ENCODE data around the gene RNF113B. TPM values are rescaled to one million over a fixed set of nuclear protein-coding genes. Genes with fewer than 3 reads are reported as not detected.

The RNF113B gene
- total RNA-seq, 4 donors from 2014 or later, result not detected

GRCh38 chr13:98143601-98144026 is 33.5 kb downstream of the RNF113B start:
- TF ChIP-seq CTCF (IDR thresholded peaks at IDR 0.05), result no peak
- no peak for TF ChIP-seq POLR2A (IDR thresholded peaks at IDR 0.05)
- TF ChIP-seq EP300 (IDR thresholded peaks at IDR 0.05), result no peak
- no peak for TF ChIP-seq POLR2AphosphoS5 (IDR thresholded peaks at IDR 0.05)
- 2% methylated on average over 18 of the region's 60 CpGs for WGBS
- peaks cover 27% of the 10 kb centered on the region for H3K4me1 ChIP-seq
- H3K4me3 ChIP-seq, result peak overlapping the region; percentile 95
- no peak for DNase-seq (ENCODE audit: low spot score in 2 of 2)
- H3K27me3 ChIP-seq, result no peaks in the 10 kb centered on the region
- peak overlapping the region; percentile 86 for H3K27ac ChIP-seq
- no peaks in the 10 kb centered on the region for H3K36me3 ChIP-seq
- H3K9me3 ChIP-seq, result no peaks in the 10 kb centered on the region

- TF ChIP-seq EP300 (IDR thresholded peaks at IDR 0.05), result no peak
- no peak for TF ChIP-seq POLR2AphosphoS5 (IDR thresholded peaks at IDR 0.05)
- TF ChIP-seq POLR2A (IDR thresholded peaks at IDR 0.05), result no peak
- TF ChIP-seq CTCF (IDR thresholded peaks at IDR 0.05), result no peak
- no peak for DNase-seq (ENCODE audit: low spot score in 2 of 2)
- H3K27ac ChIP-seq, result peak overlapping the region; percentile 86
- H3K4me1 ChIP-seq, result peaks cover 27% of the 10 kb centered on the region
- WGBS, result no CpG with 5 or more reads among the region's 66 CpGs
- H3K36me3 ChIP-seq, result no peaks in the 10 kb centered on the region
- no peaks in the 10 kb centered on the region for H3K9me3 ChIP-seq
- H3K4me3 ChIP-seq, result peak overlapping the region; percentile 95
- no peaks in the 10 kb centered on the region for H3K27me3 ChIP-seq
These were observed 33.9 kb downstream of the RNF113B start for GRCh38 chr13:98143157-98143553.

- peak; percentile 74 to 80 for DNase-seq (ENCODE audit: low spot score in 2 of 2)
- H3K4me1 ChIP-seq, result peaks cover 27% of the 10 kb centered on the region
- WGBS, result 5% methylated on average over 4 of the region's 98 CpGs
- peak within 1 kb of the TSS; percentile 95 for H3K4me3 ChIP-seq
- no peaks in the 10 kb centered on the region for H3K27me3 ChIP-seq
- H3K9me3 ChIP-seq, result no peaks in the 10 kb centered on the region
- H3K27ac ChIP-seq, result peak within 1 kb of the TSS; percentile 86
- H3K36me3 ChIP-seq, result no peaks in the 10 kb centered on the region
- TF ChIP-seq POLR2AphosphoS5 (IDR thresholded peaks at IDR 0.05) (no peak), CTCF (IDR thresholded peaks at IDR 0.05) (peak; percentile 4 to 53), POLR2A (IDR thresholded peaks at IDR 0.05) (peak in 1 of 2 donors; percentile 24)
These were observed 34.5 kb downstream of the RNF113B start, which contains the start of gene FARP1 for GRCh38 chr13:98142380-98143156. Gene FARP1 (plus strand): TSS chr13:98143094. CDS start chr13:98213243, 70,149 bp downstream.

- 47% methylated on average over 24 of the region's 27 CpGs for WGBS
- H3K27me3 ChIP-seq, result no peaks in the 10 kb centered on the region
- peak overlapping the region; percentile 86 for H3K27ac ChIP-seq
- no peaks in the 10 kb centered on the region for H3K36me3 ChIP-seq
- no peak for DNase-seq (ENCODE audit: low spot score in 2 of 2)
- no peaks in the 10 kb centered on the region for H3K9me3 ChIP-seq
- peak overlapping the region; percentile 95 for H3K4me3 ChIP-seq
- TF ChIP-seq POLR2A (IDR thresholded peaks at IDR 0.05), result no peak
- TF ChIP-seq POLR2AphosphoS5 (IDR thresholded peaks at IDR 0.05), result no peak
- TF ChIP-seq CTCF (IDR thresholded peaks at IDR 0.05), result no peak
- peaks cover 27% of the 10 kb centered on the region for H3K4me1 ChIP-seq
These were observed 35.3 kb downstream of the RNF113B start for GRCh38 chr13:98141509-98142379.

GRCh38 chr13:98141091-98141490 is 36.0 kb downstream of the RNF113B start:
- no peak for DNase-seq (ENCODE audit: low spot score in 2 of 2)
- no peaks in the 10 kb centered on the region for H3K9me3 ChIP-seq
- H3K27me3 ChIP-seq, result no peaks in the 10 kb centered on the region
- H3K4me3 ChIP-seq, result no peak overlapping the region
- TF ChIP-seq EP300 (IDR thresholded peaks at IDR 0.05) (no peak), CTCF (IDR thresholded peaks at IDR 0.05) (no peak), POLR2A (IDR thresholded peaks at IDR 0.05) (no peak), POLR2AphosphoS5 (IDR thresholded peaks at IDR 0.05) (no peak)
- H3K4me1 ChIP-seq, result peaks cover 27% of the 10 kb centered on the region
- 90% methylated on average over 7 of the region's 7 CpGs for WGBS
- no peak overlapping the region for H3K27ac ChIP-seq
- H3K36me3 ChIP-seq, result no peaks in the 10 kb centered on the region

Measured in suprapubic skin (tissue), 4 donors.